ENCODE results near the gene ABR.
"Not testable (repeated sequence)": the region's sequence is repeated elsewhere in the genome, so short reads cannot be mapped to it uniquely, and the experiment has no call there.

Gene ABR

GRCh38 chr17:1173432-1174262 lies 6.1 kb downstream of the ABR start:
- no peak for DNase-seq (ENCODE audit: low read depth, low spot score)

- no peak for DNase-seq (ENCODE audit: low read depth, low spot score)
Observed at GRCh38 chr17:1171953-1172352, 7.8 kb downstream of the ABR start.

- DNase-seq (ENCODE audit: low read depth, low spot score), result no peak
Observed at GRCh38 chr17:1170739-1171138, 9.0 kb downstream of the ABR start.

- no peak for DNase-seq (ENCODE audit: low read depth, low spot score)
Observed at GRCh38 chr17:1169929-1170312, 9.9 kb downstream of the ABR start.

GRCh38 chr17:1169221-1169928 lies 10.4 kb downstream of the ABR start:
- no peak for DNase-seq (ENCODE audit: low read depth, low spot score)

- no peak for DNase-seq (ENCODE audit: low read depth, low spot score)
Observed at GRCh38 chr17:1168533-1169220, 11.1 kb downstream of the ABR start.

GRCh38 chr17:1166276-1166675 lies 13.5 kb downstream of the ABR start:
- no peak for DNase-seq (ENCODE audit: low read depth, low spot score)

GRCh38 chr17:1165836-1166235 lies 13.9 kb downstream of the ABR start:
- DNase-seq (ENCODE audit: low read depth, low spot score), result no peak

- no peak for DNase-seq (ENCODE audit: low read depth, low spot score)
Observed at GRCh38 chr17:1164935-1165556, 14.7 kb downstream of the ABR start.

- no peak for DNase-seq (ENCODE audit: low read depth, low spot score)
Observed at GRCh38 chr17:1162116-1162855, 17.5 kb downstream of the ABR start.

- DNase-seq (ENCODE audit: low read depth, low spot score), result no peak
Observed at GRCh38 chr17:1160591-1161390, 19.0 kb downstream of the ABR start.

- DNase-seq (ENCODE audit: low read depth, low spot score), result no peak
Observed at GRCh38 chr17:1159431-1160180, 20.2 kb downstream of the ABR start.

GRCh38 chr17:1158879-1159278 lies 20.9 kb downstream of the ABR start:
- DNase-seq (ENCODE audit: low read depth, low spot score), result no peak

GRCh38 chr17:1156864-1157263 lies 22.9 kb downstream of the ABR start:
- DNase-seq (ENCODE audit: low read depth, low spot score), result no peak

- DNase-seq (ENCODE audit: low read depth, low spot score), result no peak
Observed at GRCh38 chr17:1154704-1155103, 25.1 kb downstream of the ABR start.

- no peak for DNase-seq (ENCODE audit: low read depth, low spot score)
Observed at GRCh38 chr17:1153795-1154546, 25.8 kb downstream of the ABR start.

- not testable (repeated sequence) for DNase-seq (ENCODE audit: low read depth, low spot score)
Observed at GRCh38 chr17:1152582-1152981, 27.2 kb downstream of the ABR start.

GRCh38 chr17:1150863-1151600 lies 28.7 kb downstream of the ABR start:
- no peak for DNase-seq (ENCODE audit: low read depth, low spot score)
